Stomach (tissue), 9 donors: Measurements from ENCODE around the gene SGSH. TPM values are rescaled to one million over a fixed set of nuclear protein-coding genes. Genes with fewer than 3 reads are reported as not detected.

ENCODE experiments used
- DNase-seq, 2 donors: peaks; one replicate each; pipeline versions ENCODE4 v3.0.0 to v3.0.0-alpha.2; 2013 to 2019
- H3K27ac ChIP-seq, 5 donors: fragments of 200-600 bp in 4 of 5; sonication (generic) in 4 of 5; one replicate each; pipeline ENCODE4 v1.5.1; 2013 to 2019; ENCODE audit warnings: mild to moderate bottlenecking in 1 of 5, moderate library complexity in 1 of 5
- H3K27me3 ChIP-seq, 3 donors: fragments of 200-600 bp; sonication (generic); one replicate each; pipeline ENCODE4 v1.5.1; 2017 to 2019; ENCODE audit warnings: mixed run types in 1 of 3
- H3K36me3 ChIP-seq, 4 donors: fragments of 200-600 bp; sonication (generic); 1 replicate in 3 of 4; 2 replicates in 1 of 4; pipeline ENCODE4 v1.5.1; 2016 to 2019
- H3K4me1 ChIP-seq, 4 donors: fragments of 200-600 bp; sonication (generic); one replicate each; pipeline ENCODE4 v1.5.1; 2016 to 2019
- H3K4me3 ChIP-seq, 4 donors: fragments of 200-600 bp; sonication (generic) in 3 of 4; one replicate each; pipeline ENCODE4 v1.5.1; 2016 to 2019; ENCODE audit warnings: mild to moderate bottlenecking in 1 of 4
- H3K9me3 ChIP-seq, 4 donors: fragments of 200-600 bp; sonication (generic); one replicate each; pipeline ENCODE4 v1.5.1; 2016 to 2019
- CTCF ChIP-seq, 7 experiments: fragments of 450-650 bp in 4 of 7; fragments of 200-600 bp in 3 of 7; sonication (generic) in 3 of 7; IDR thresholded peaks; one replicate each; pipeline ENCODE4 v1.5.1; 2016 to 2019; ENCODE audit warnings: antibody characterized with exemption in 7 of 7, control low read depth in 2 of 7, mild to moderate bottlenecking in 1 of 7
- EP300 ChIP-seq: sonication (generic); formaldehyde crosslinking; IDR thresholded peaks from one replicate; pipeline ENCODE4 v1.6.1; 2017; ENCODE audit warnings: antibody characterized with exemption
- POLR2A ChIP-seq, 4 donors: fragments of 450-650 bp; IDR thresholded peaks; one replicate each; pipeline ENCODE4 v1.6.1; 2016; ENCODE audit warnings: antibody characterized with exemption in 4 of 4, control low read depth in 2 of 4, mild to moderate bottlenecking in 1 of 4, moderate library complexity in 1 of 4
- POLR2AphosphoS5 ChIP-seq, 3 donors: sonication (generic); formaldehyde crosslinking; IDR thresholded peaks; one replicate each; pipeline ENCODE4 v1.6.1; 2016; ENCODE audit warnings: antibody characterized with exemption in 3 of 3
- WGBS, 5 donors: extraction: QIAGEN DNeasy Blood & Tissue Kit in 3 of 5; methylation state at CpG; one replicate each; pipeline versions ENCODE4 v1.1.5 to v1.1.7; 2013 to 2018; 5-methylcytosine and 5-hydroxymethylcytosine counted together
- intact Hi-C: fragments of 100-400 bp; cut with DNase I; formaldehyde crosslinking; loops from one replicate; pipeline ENCODE4 v1.15.1; 2023; ENCODE audit warnings: low total_unique reads
- polyA plus RNA-seq, 3 donors: library from polyadenylated mRNA; stranded (reverse); fragments of 200-250 nt; gene quantifications; one replicate each; pipeline ENCODE4 v1.2.3, GENCODE V29; 2013
- total RNA-seq, 5 donors: library from RNA; depleted of rRNA; stranded (reverse); fragments of >200 nt; gene quantifications; one replicate each; pipeline versions ENCODE4 v1.1.0 to v1.2.3, GENCODE V29; 2014 to 2016
- donor health status: healthy with polysubstance abuse.
- donor health status: Bipolar disorder and iron deficiency.
- donor health status: healthy.

SGSH gene
- total and polyA plus RNA-seq, 8 donors: 15.7 to 307 (median 41.5) TPM

GRCh38 chr17:80187515-80187941, 32.6 kb downstream of the SGSH start:
- intact Hi-C loops: no loop called here
- Histone ChIP-seq H3K4me3 (peak overlapping the region; percentile 14 to 36 (median 30)), H3K27ac (peak overlapping the region in 4 of 5 donors; percentile 49 to 72 (median 66)), H3K4me1 (peaks cover 11 to 16% (median 13%) of the 10 kb centered on the region in 4 donors), H3K9me3 (no peaks in the 10 kb centered on the region), H3K36me3 (no peaks in the 10 kb centered on the region), H3K27me3 (peaks cover 0 to 16% (median 0%) of the 10 kb centered on the region in 3 donors)
- TF ChIP-seq CTCF (IDR thresholded peaks at IDR 0.05): no peak
- TF ChIP-seq POLR2AphosphoS5 (IDR thresholded peaks at IDR 0.05): peak in 2 of 3 donors; percentile 16 to 36
- 16 to 40% (median 24%) methylated on average over 14 to 18 of the region's 18 CpGs for WGBS, 5 donors
- DNase-seq: peak; percentile 58 to 79

DNA sequence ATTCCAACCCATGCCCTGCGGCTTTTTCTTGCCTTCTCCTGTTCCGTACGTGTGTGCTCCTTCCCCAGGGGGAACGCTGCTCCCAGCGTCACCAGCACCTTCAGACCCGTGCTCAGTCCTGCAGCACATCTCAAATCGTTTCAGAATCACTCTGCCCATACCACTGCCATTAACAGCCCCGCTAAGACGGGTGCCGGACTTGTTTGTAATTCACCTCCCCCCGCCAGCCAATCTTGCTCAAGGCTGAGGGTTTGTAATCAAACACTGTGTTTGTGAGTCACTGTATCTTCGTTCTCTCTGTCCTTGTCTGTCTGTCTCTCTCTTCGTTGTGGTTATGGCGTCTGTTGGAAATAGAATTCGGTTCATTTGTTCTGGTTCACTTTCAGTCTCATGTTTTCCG, 33.0 kb downstream of the SGSH start:
- Histone ChIP-seq H3K4me3 (peak overlapping the region; percentile 14 to 36 (median 30)), H3K27me3 (peaks cover 0 to 11% (median 0%) of the 10 kb centered on the region in 3 donors), H3K4me1 (peaks cover 11 to 16% (median 13%) of the 10 kb centered on the region in 4 donors), H3K36me3 (no peaks in the 10 kb centered on the region), H3K27ac (peak overlapping the region in 4 of 5 donors; percentile 49 to 72 (median 66)), H3K9me3 (no peaks in the 10 kb centered on the region)
- no peak for DNase-seq
- TF ChIP-seq POLR2A (IDR thresholded peaks at IDR 0.05): no peak
- no peak for TF ChIP-seq CTCF (IDR thresholded peaks at IDR 0.05)
- TF ChIP-seq POLR2AphosphoS5 (IDR thresholded peaks at IDR 0.05): no peak
- no peak for TF ChIP-seq EP300
- 47 to 57% (median 48%) methylated on average over 16 of the region's 16 CpGs for WGBS, 5 donors
- intact Hi-C loops: no loop called here

DNA sequence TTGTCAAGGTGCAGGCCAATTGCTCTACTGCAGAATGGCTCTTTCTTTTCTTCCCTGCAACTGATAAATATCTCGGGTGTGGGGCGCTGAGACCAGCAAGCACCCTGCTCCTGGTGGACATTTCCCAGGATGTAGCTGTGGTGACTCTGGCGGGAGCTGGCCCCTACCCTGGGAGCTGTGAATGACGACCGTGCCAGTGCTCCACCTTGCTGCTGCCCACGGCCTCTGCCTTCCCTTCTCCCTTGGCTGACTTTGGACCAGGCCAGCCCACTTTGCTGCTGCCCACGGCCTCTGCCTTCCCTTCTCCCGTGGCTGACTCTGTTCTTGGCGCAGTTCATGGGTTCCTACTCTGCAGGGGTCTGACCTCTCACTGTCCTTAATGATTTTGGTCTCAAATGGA, 34.2 kb downstream of the SGSH start:
- Histone ChIP-seq H3K9me3 (no peaks in the 10 kb centered on the region), H3K27ac (no peak overlapping the region), H3K36me3 (no peaks in the 10 kb centered on the region), H3K4me3 (no peak overlapping the region), H3K4me1 (peaks cover 11 to 16% (median 13%) of the 10 kb centered on the region in 4 donors), H3K27me3 (peaks cover 0 to 9% (median 0%) of the 10 kb centered on the region in 3 donors)
- WGBS, 5 donors: 79 to 92% (median 84%) methylated on average over 9 of the region's 9 CpGs
- TF ChIP-seq EP300 (no peak), POLR2A (IDR thresholded peaks at IDR 0.05) (no peak), CTCF (IDR thresholded peaks at IDR 0.05) (no peak), POLR2AphosphoS5 (IDR thresholded peaks at IDR 0.05) (no peak)
- intact Hi-C loops: no loop called here
- DNase-seq: no peak

- TF ChIP-seq POLR2A (IDR thresholded peaks at IDR 0.05) (no peak), EP300 (no peak), CTCF (IDR thresholded peaks at IDR 0.05) (no peak)
- Histone ChIP-seq H3K4me3 (no peak overlapping the region), H3K36me3 (no peaks in the 10 kb centered on the region), H3K4me1 (peaks cover 11 to 16% (median 13%) of the 10 kb centered on the region in 4 donors), H3K27me3 (peaks cover 0 to 9% (median 0%) of the 10 kb centered on the region in 3 donors), H3K27ac (no peak overlapping the region), H3K9me3 (no peaks in the 10 kb centered on the region)
- WGBS, 5 donors: 74 to 88% (median 82%) methylated on average over 9 to 10 of the region's 10 CpGs
- no peak for DNase-seq
- intact Hi-C loops: no loop called here
Measured at GRCh38 chr17:80184423-80184714, 35.8 kb downstream of the SGSH start.
